Measurements from ENCODE around the gene PDLIM4.

The PDLIM4 gene

GRCh38 chr5:132293066-132293991 lies 35.8 kb downstream of the PDLIM4 start:
- DNase-seq, result peak; percentile 37

GRCh38 chr5:132293992-132294727 lies 36.7 kb downstream of the PDLIM4 start, which contains the start of gene SLC22A4:
SLC22A4 (plus strand) TSS chr5:132294394; CDS start chr5:132294617, 223 bp downstream.
- peak; percentile 44 for DNase-seq

- DNase-seq, result peak; percentile 51
Observed at GRCh38 chr5:132294728-132295504, 37.4 kb downstream of the PDLIM4 start.

GRCh38 chr5:132295505-132296411 lies 38.3 kb downstream of the PDLIM4 start:
- no peak for DNase-seq

DNA sequence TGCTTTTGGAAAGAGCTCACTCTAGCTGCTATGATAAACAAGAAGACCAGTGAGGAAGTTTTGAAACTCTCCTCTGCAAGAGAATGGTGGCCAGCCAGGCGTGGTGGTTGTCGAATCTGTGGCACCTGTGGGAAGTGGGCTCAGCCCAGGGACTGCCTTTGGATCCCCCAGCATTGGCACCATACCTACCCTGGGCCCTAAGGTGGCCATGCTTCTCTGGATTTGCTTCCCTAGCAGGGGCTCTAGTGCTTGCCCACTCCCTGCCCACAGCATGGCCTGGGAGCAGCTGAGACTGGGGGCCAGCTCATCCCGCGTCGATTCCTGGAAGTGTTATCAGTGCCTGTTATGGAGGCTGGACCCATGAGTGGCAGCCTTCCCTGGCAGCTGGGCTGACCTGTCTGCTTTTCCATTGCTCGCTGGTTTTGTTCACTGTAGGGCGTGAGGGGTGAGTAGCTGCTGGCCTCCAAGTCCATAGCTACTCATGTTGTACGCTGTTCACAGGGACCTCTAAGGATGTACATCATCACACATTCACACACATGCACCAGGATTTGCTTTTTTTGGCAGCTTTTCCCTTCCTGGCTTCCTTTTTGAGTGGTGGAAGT lies 39.0 kb downstream of the PDLIM4 start:
- no peak for DNase-seq

DNA sequence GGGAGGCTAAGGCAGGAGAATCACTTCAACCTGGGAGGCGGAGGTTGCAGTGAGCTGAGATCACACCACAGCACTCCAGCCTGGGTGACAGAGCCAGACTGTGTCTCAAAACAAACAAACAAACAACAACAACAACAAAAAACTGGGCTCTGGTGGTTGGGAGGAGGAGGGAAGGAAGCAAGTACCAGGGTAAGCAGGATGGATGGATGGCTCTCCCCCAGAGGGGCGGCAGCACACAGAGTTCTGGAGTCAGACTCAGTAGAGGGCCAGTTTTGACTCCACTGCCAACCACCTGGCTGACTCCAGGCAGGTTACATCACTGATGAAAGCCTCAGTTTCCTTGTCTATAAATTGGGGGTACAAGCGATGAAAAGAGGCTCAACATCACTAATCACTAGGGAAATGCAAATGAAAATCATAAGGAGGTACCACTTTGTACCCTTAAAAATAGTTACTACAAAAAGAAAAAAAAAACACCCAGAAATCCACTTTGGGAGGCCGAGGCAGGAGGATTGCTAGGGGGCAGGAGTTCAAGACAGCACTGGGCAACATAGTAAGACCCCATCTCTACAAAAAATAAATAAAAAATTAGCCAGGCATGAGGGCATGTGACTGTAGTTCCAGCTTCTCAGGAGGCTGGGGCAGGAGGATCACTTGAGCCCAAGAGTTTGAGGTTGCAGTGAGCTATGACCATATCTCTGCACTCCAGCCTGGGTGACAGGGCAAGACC lies 39.9 kb downstream of the PDLIM4 start:
- DNase-seq, result no peak

DNA sequence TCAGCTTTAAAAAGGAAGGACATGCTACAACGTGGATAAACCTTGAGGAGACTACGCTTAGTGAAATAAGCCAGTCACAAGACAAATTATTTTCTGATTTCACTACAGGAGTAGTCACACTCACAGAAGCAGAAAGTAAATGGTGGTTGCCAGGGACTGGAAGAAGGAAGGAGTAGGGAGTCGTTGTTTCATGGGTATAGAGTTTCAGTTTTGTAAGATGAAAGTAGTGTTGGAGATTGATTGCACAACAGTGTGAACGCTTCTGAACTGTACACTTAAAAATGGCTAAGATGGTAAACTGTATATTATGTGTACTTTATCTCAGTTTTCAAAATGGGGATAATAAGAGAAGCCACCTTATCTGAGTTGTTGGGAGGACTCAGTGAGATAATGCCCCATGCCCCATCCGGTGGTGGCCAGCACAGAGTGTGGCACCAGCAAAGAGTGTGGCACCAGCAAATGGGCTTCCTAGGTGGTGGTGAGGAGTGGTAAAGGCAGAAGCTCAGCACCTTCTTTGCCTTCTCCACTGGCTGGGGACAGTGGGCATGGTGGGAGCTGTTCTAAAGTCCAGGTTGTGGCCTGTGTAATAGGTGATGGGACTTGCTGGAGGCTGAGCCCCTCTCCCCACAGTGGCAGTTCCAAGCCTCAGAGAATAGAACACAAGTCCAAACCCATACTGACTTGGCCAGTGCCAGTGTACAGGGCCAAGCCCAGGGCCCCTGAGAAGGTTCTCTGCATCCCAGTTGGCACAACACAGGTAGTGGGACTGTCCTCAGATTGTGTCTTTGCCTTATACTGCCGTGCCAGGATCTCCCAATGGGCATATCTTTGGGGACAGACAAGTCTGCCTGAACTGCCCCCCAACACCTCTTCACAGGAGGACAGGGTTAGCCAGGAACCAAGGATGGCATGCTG lies 41.1 kb downstream of the PDLIM4 start:
- no peak for DNase-seq

GRCh38 chr5:132299917-132300316 lies 42.4 kb downstream of the PDLIM4 start:
- DNase-seq, result no peak

- no peak for DNase-seq
Observed at GRCh38 chr5:132300577-132301343, 43.3 kb downstream of the PDLIM4 start.

GRCh38 chr5:132301344-132302271 lies 44.1 kb downstream of the PDLIM4 start:
- no peak for DNase-seq

- DNase-seq, result no peak
Observed at GRCh38 chr5:132302413-132302812, 44.9 kb downstream of the PDLIM4 start.

DNA sequence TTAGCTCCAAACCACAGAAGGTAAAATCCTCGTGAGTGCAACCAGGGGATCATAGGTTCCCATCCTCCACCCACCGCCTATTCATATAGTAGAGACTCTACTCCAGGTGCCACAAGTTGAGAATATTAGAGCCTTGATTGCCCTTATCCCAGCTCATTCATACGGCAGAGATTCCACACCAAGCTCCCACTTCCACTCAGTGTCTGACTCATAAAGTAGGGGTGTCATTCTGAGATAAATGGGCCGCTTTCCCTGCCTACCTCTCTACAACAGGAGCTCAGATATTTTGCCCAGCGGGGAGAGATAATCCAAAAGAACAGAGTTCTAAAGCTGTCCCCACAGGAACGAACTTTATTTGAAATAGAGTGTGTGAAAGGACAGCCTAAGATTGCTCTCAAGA lies 46.1 kb downstream of the PDLIM4 start:
- no peak for DNase-seq

DNA sequence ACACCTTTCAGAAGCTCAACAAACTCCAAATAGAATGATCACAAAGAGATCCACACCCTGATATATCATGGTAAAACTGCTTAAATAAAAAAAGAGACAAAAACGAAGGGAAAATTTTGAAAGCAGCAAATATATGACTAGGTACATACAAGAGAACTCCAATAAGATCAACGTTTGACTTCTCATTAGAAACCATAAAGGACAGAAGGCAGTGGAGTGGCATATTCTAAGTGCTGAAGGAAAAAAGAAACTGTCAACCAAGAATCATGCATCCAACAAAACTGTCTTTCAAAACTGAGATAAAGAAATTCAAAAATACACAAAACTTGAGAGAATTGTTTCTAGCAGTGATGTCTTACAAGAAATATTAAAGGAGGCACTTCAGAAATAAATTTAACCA lies 47.9 kb downstream of the PDLIM4 start:
- DNase-seq, result no peak

GRCh38 chr5:132308701-132309100 lies 51.2 kb downstream of the PDLIM4 start:
- no peak for DNase-seq

- DNase-seq, result no peak
Observed at GRCh38 chr5:132309679-132310078, 52.2 kb downstream of the PDLIM4 start.

DNA sequence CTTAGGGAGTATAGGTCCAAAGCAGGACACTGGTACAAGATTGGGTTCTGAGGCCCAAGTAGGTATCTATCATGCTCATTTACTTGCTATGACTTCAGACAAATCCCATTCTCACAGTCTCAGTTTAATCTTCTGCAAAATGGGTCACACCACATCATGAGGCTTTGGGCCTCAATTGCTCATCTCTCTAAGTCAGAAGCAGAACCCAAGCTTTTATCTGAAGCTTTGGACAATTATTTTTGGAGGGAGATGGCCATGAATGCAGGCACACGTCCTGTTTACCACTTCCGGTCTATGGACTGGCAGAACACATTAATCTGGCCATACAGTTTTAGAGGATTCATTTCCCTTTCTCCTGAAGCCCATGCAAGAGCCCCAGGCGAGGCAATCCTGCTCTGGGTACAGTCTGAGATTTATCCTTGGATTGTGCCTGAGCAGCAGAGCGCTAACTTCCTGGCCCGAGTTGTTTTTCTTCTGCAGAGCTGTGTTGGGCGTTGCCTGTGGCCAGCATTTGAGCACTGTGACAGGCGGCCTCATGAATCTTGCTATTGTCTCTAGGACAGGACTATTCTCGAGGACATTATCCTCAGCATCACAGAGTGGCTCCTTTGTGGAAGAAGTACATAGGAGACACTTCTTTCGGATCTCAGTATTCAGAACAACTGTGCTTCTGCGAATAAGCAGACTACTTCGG lies 52.8 kb downstream of the PDLIM4 start:
- DNase-seq, result no peak

GRCh38 chr5:132313366-132313765 lies 55.9 kb downstream of the PDLIM4 start:
- no peak for DNase-seq

Measured in effector CD4-positive, alpha-beta T cell (primary cell).